NCI-H748 (cell line): ENCODE data around the gene BBX.

Experiments
- DNase-seq: peaks from one replicate; lab custom pipeline; 2025; ENCODE audit not compliant: unreplicated experiment; lab: John Stamatoyannopoulos, UW

Gene BBX

GRCh38 chr3:107598926-107599771 is 76.4 kb downstream of the BBX start:
- no peak for DNase-seq

GRCh38 chr3:107599772-107600145 is 77.0 kb downstream of the BBX start:
- no peak for DNase-seq

GRCh38 chr3:107600780-107601179 is 78.0 kb downstream of the BBX start:
- DNase-seq, result no peak

DNA sequence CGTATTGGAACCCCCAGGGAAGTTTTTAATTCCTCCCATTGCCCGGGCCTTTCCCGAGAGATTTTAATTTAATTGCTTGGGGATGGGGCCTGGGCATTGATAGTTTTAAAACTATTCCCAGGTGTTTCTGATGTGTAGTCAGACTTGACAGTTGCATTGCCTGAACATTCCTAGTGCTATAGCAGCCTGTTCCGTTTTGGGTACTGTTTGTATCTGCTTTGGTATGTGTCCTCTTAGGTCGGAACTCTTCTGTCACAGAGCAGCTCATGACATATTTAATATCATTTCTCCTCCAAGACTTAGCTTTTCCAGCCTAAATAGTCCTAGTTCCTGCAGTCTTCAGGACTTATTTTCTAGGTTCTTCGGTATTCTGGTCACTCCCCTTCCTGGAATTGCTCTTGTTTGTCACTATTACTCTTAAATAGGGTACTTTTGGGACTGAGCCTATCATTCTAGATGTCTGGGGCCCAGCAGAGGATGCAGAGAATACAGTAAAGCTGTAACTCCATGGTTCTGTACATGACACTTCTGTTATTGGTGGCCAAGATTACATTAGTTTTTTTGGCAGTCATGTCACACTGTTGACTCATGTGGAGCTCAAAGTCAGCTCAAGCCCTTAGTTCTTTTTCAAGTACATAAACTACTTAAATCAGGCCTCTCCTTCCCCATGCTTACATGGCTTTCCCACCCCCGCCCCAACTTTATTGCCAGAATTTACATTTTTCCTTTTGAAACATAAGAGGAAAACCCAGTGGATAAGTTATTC is 81.5 kb downstream of the BBX start:
- DNase-seq, result no peak

DNA sequence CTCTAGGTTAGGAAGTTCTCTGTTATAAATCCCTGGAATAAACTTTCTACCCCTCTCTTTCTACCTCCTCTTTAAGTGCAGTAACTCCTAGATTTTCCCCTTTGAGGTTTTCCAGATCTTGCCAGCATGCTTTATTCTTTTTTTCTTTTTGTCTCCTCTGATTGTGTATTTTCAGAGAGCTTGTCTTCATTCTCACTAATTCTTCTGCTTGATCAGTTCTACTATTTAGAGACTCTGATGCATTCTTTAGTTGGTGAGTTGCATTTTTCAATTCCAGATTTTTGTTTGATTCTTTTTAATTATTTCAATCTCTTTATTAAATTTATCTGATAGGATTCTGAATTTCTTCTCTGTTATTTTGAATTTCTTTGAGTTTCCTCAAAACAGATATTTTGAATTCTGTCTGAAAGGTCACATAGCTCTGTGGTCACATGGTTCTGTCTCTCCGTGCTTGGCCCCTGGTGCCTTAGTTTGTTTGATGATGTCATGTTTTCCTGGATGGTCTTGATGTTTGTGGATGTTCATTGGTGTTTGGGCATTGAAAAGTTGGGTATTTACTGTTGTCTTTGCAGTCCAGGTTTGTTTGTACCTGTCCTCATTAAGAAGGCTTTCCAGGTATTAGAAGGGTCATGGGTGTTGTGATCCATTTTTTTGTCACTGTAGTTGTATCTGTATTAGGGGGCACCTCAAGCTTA is 89.2 kb downstream of the BBX start:
- no peak for DNase-seq

DNA sequence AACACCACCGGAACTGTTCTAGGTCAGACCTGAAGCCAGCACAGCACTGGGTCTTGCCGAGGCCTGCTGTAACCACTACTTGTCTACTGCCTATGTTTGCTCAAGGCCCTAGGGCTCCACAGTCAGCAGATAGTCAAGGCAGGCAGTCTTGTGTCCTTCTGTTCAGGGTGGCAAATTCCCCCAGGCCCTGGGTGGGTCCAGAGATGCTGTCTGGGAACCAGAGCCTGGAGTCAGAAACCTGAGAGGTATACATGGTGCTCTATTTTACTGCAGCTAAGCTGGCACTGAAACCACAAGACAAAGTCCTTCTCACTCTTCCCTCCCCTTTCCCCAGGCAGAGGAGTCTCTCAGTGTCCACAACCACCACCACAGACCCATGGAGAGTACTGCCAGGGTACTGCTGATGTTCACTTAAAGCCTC is 89.9 kb downstream of the BBX start:
- no peak for DNase-seq

GRCh38 chr3:107619549-107619948 is 96.8 kb downstream of the BBX start:
- no peak for DNase-seq

- no peak for DNase-seq
These were observed 97.8 kb downstream of the BBX start for GRCh38 chr3:107620534-107620933.

DNA sequence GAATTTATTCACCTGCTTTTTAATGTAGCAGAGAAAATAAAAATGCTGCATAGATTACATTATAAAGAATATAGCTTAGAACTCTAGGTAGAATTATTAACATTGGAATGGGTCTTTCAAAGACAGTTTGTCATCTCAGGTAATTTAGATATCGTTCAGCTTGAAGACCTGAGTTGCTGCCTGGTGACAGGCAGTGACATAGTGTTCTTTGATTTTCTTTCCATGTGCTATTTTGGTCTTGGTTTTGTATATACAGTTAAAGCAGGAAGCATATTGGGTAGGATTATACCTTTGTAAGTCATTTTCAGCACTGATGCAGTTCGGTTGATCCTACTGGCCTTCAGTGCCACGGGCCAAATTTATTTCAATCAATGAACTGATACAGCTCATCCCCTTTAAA is 98.7 kb downstream of the BBX start:
- no peak for DNase-seq

- no peak for DNase-seq
These were observed 105.3 kb downstream of the BBX start for GRCh38 chr3:107627962-107628542.

GRCh38 chr3:107629566-107629965 is 106.8 kb downstream of the BBX start:
- DNase-seq, result no peak

DNA sequence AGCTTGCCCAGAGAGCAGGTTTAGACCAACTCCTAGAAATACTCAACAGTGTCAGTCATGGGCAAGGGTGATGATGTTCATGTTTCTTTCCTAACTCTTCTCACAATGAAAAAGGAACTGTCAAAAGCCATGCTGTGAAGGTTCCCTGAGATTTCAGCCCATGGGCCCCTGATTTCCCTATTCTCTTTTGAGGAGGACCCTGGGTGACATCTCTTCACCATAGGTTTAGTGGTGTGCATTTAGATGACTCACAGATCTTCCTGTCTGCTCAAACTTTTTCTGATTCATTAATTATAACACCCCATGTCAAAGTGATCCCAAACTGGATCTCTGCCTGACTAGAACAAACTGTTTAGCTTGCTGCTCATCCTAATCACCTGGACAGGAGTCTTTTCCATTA is 108.0 kb downstream of the BBX start:
- DNase-seq, result no peak

GRCh38 chr3:107632576-107632975 is 109.8 kb downstream of the BBX start:
- DNase-seq, result no peak

GRCh38 chr3:107633327-107634098 is 110.8 kb downstream of the BBX start:
- no peak for DNase-seq

- DNase-seq, result no peak
These were observed 111.3 kb downstream of the BBX start for GRCh38 chr3:107634099-107634489.

GRCh38 chr3:107637416-107638183 is 114.8 kb downstream of the BBX start:
- no peak for DNase-seq

- DNase-seq, result no peak
These were observed 119.0 kb downstream of the BBX start for GRCh38 chr3:107641572-107642307.

DNA sequence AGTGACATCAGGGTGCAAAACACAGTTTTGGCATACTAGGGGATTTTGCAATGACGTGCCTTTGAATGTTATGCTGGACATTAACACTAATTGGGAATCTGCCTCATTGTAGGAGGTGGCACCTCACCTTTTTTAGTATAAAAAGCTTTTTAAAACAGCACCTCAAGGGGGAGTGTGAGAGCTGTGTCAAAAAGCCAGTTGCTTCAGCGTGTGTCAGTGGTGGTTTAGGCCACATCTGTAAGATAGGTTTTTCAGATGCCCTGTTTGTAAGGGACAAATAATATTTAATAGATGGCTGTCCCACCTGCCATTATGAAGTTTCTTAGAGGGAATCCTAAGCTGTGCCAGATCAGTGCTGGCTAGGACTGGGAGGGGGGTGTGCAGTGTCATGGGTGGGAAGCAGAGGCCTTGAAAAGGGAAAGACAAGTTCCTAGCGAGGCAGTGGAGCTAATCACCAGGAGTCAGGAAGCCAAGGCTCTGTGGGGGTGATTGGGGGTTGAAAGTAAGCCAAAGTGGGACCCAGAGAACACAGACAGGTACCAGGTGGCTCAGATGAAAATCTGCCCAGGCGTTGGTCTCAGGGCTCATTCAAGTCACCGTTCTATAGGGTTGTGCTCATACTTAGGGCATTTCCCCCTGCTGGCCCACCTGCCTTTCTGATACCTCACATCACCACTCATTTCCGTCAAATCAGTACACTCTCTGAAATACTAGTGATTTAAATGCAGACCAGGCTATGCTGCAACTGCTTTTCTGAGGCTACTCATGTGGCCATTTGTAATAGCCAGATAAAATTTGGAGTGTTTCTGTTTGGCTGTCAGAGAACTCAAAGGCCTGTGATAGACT is 120.5 kb downstream of the BBX start:
- no peak for DNase-seq
